ENCODE measurements around the gene TMEM109.
A peak's percentile ranks its signal among the peaks of the same experiment; 100 is the strongest.

The TMEM109 gene

GRCh38 chr11:60947700-60948099 is 33.7 kb downstream of the TMEM109 start:
- no peaks in the 10 kb centered on the region for H3K9me3 ChIP-seq
- no peaks in the 10 kb centered on the region for H4K20me1 ChIP-seq
- H3K4me1 ChIP-seq, result peaks cover 34% of the 10 kb centered on the region
- H3K27ac ChIP-seq, result no peak overlapping the region
- H3K27me3 ChIP-seq, result no peaks in the 10 kb centered on the region
- no peak overlapping the region for H3K9ac ChIP-seq
- TF ChIP-seq Cebpa-rat (IDR thresholded peaks at IDR 0.05), result no peak
- peaks cover 18% of the 10 kb centered on the region; the same call in 1 of the 2 replicates for H3K36me3 ChIP-seq
- H3K4me2 ChIP-seq, result no peak overlapping the region
- no peak overlapping the region for H3K4me3 ChIP-seq

GRCh38 chr11:60948250-60948649 is 34.3 kb downstream of the TMEM109 start:
- H3K36me3 ChIP-seq, result peaks cover 16% of the 10 kb centered on the region; the same call in 1 of the 2 replicates
- H3K4me1 ChIP-seq, result peaks cover 39% of the 10 kb centered on the region
- H3K9me3 ChIP-seq, result no peaks in the 10 kb centered on the region
- TF ChIP-seq Cebpa-rat (IDR thresholded peaks at IDR 0.05), result no peak
- no peak overlapping the region for H3K9ac ChIP-seq
- no peak overlapping the region for H3K27ac ChIP-seq
- H3K27me3 ChIP-seq, result no peaks in the 10 kb centered on the region
- no peak overlapping the region for H3K4me2 ChIP-seq
- no peaks in the 10 kb centered on the region for H4K20me1 ChIP-seq
- no peak overlapping the region for H3K4me3 ChIP-seq

GRCh38 chr11:60950024-60950423 is 36.1 kb downstream of the TMEM109 start:
- H3K4me1 ChIP-seq, result peaks cover 47% of the 10 kb centered on the region
- H4K20me1 ChIP-seq, result no peaks in the 10 kb centered on the region
- H3K4me3 ChIP-seq, result no peak overlapping the region
- no peak overlapping the region for H3K9ac ChIP-seq
- TF ChIP-seq Cebpa-rat (IDR thresholded peaks at IDR 0.05), result no peak
- no peaks in the 10 kb centered on the region for H3K9me3 ChIP-seq
- no peaks in the 10 kb centered on the region for H3K27me3 ChIP-seq
- no peak overlapping the region for H3K27ac ChIP-seq
- H3K36me3 ChIP-seq, result peaks cover 12% of the 10 kb centered on the region; the same call in 1 of the 2 replicates
- H3K4me2 ChIP-seq, result peak overlapping the region; percentile 98

GRCh38 chr11:60950933-60951605 is 37.1 kb downstream of the TMEM109 start:
- Histone ChIP-seq H3K4me1 (peaks cover 47% of the 10 kb centered on the region), H3K36me3 (peaks cover 7% of the 10 kb centered on the region; the same call in 1 of the 2 replicates), H3K4me3 (peak overlapping the region; percentile 62), H3K9ac (peak overlapping the region; percentile 73), H4K20me1 (no peaks in the 10 kb centered on the region), H3K27ac (peak overlapping the region; percentile 85), H3K27me3 (no peaks in the 10 kb centered on the region), H3K9me3 (no peaks in the 10 kb centered on the region), H3K4me2 (peak overlapping the region; percentile 98)
- TF ChIP-seq Cebpa-rat (IDR thresholded peaks at IDR 0.05), result no peak

- Histone ChIP-seq H3K9me3 (no peaks in the 10 kb centered on the region), H3K4me3 (peak overlapping the region; percentile 62), H4K20me1 (no peaks in the 10 kb centered on the region), H3K4me2 (peak overlapping the region; percentile 98), H3K27me3 (no peaks in the 10 kb centered on the region), H3K9ac (peak overlapping the region; percentile 73), H3K36me3 (peaks cover 2% of the 10 kb centered on the region; the same call in 1 of the 2 replicates), H3K4me1 (peaks cover 47% of the 10 kb centered on the region), H3K27ac (peak overlapping the region; percentile 85)
- no peak for TF ChIP-seq Cebpa-rat (IDR thresholded peaks at IDR 0.05)
Observed at GRCh38 chr11:60951606-60951903, 37.6 kb downstream of the TMEM109 start.

- Histone ChIP-seq H3K9ac (peak within 1 kb of the TSS; percentile 73), H4K20me1 (no peaks in the 10 kb centered on the region), H3K27ac (peak within 1 kb of the TSS; percentile 85), H3K36me3 (no peaks in the 10 kb centered on the region), H3K27me3 (no peaks in the 10 kb centered on the region), H3K4me3 (peak within 1 kb of the TSS; percentile 62), H3K9me3 (no peaks in the 10 kb centered on the region), H3K4me1 (peaks cover 47% of the 10 kb centered on the region), H3K4me2 (peak within 1 kb of the TSS; percentile 98)
- TF ChIP-seq Cebpa-rat (IDR thresholded peaks at IDR 0.05), result no peak
Observed at GRCh38 chr11:60951904-60952741, 38.2 kb downstream of the TMEM109 start, which contains the start of gene SLC15A3. Gene SLC15A3 (minus strand): TSS chr11:60952176. CDS start chr11:60951551, 625 bp downstream.

GRCh38 chr11:60952742-60953170 is 38.8 kb downstream of the TMEM109 start:
- H3K4me2 ChIP-seq, result peak overlapping the region; percentile 98
- peak overlapping the region; percentile 73; the same call in 1 of the 2 replicates for H3K9ac ChIP-seq
- H3K4me3 ChIP-seq, result peak overlapping the region; percentile 62; the same call in 1 of the 2 replicates
- TF ChIP-seq Cebpa-rat (IDR thresholded peaks at IDR 0.05), result no peak
- H3K36me3 ChIP-seq, result no peaks in the 10 kb centered on the region
- peak overlapping the region; percentile 85 for H3K27ac ChIP-seq
- peaks cover 47% of the 10 kb centered on the region for H3K4me1 ChIP-seq
- no peaks in the 10 kb centered on the region for H4K20me1 ChIP-seq
- no peaks in the 10 kb centered on the region for H3K9me3 ChIP-seq
- H3K27me3 ChIP-seq, result no peaks in the 10 kb centered on the region

- H3K9ac ChIP-seq, result no peak overlapping the region
- peak overlapping the region; percentile 98 for H3K4me2 ChIP-seq
- H4K20me1 ChIP-seq, result no peaks in the 10 kb centered on the region
- TF ChIP-seq Cebpa-rat (IDR thresholded peaks at IDR 0.05), result no peak
- H3K9me3 ChIP-seq, result no peaks in the 10 kb centered on the region
- H3K36me3 ChIP-seq, result no peaks in the 10 kb centered on the region
- H3K4me1 ChIP-seq, result peaks cover 55% of the 10 kb centered on the region
- no peak overlapping the region for H3K4me3 ChIP-seq
- no peaks in the 10 kb centered on the region for H3K27me3 ChIP-seq
- H3K27ac ChIP-seq, result no peak overlapping the region
Observed at GRCh38 chr11:60953781-60954180, 39.8 kb downstream of the TMEM109 start.

- no peaks in the 10 kb centered on the region for H4K20me1 ChIP-seq
- no peaks in the 10 kb centered on the region for H3K27me3 ChIP-seq
- no peak overlapping the region for H3K27ac ChIP-seq
- no peaks in the 10 kb centered on the region for H3K9me3 ChIP-seq
- H3K36me3 ChIP-seq, result no peaks in the 10 kb centered on the region
- no peak for TF ChIP-seq Cebpa-rat (IDR thresholded peaks at IDR 0.05)
- no peak overlapping the region for H3K9ac ChIP-seq
- no peak overlapping the region for H3K4me2 ChIP-seq
- peaks cover 61% of the 10 kb centered on the region for H3K4me1 ChIP-seq
- no peak overlapping the region for H3K4me3 ChIP-seq
Observed at GRCh38 chr11:60954421-60954820, 40.5 kb downstream of the TMEM109 start.

- H3K4me2 ChIP-seq, result no peak overlapping the region
- H3K36me3 ChIP-seq, result no peaks in the 10 kb centered on the region
- H3K4me3 ChIP-seq, result no peak overlapping the region
- H3K27me3 ChIP-seq, result no peaks in the 10 kb centered on the region
- no peaks in the 10 kb centered on the region for H4K20me1 ChIP-seq
- H3K4me1 ChIP-seq, result peaks cover 61% of the 10 kb centered on the region
- TF ChIP-seq Cebpa-rat (IDR thresholded peaks at IDR 0.05), result no peak
- H3K9ac ChIP-seq, result no peak overlapping the region
- H3K27ac ChIP-seq, result no peak overlapping the region
- no peaks in the 10 kb centered on the region for H3K9me3 ChIP-seq
Observed at GRCh38 chr11:60955571-60955970, 41.6 kb downstream of the TMEM109 start.
